Left lung (tissue), 10 donors: ENCODE data around the gene ZNF280B. TPM values are rescaled to one million over a fixed set of nuclear protein-coding genes. Genes with fewer than 3 reads are reported as not detected.

Experiments used
- ATAC-seq: fragments of 200-7000 bp; cut with Tn5 transposase; one replicate; pipeline ENCODE4 v1.9.1; 2020; ENCODE audit warnings: moderate library complexity
- DNase-seq, 4 donors: peaks; one replicate each; pipeline ENCODE4 v3.0.0-alpha.2; 2013 to 2020
- H3K27ac ChIP-seq, 2 donors: fragments of 200-600 bp; sonication (generic) in 1 of 2; one replicate each; pipeline versions ENCODE4 v1.5.0 to v1.8.0; 2020 to 2021
- H3K27me3 ChIP-seq, 2 donors: fragments of 200-600 bp; sonication (generic) in 1 of 2; one replicate each; pipeline versions ENCODE4 v1.5.0 to v1.8.0; 2020 to 2021
- H3K36me3 ChIP-seq, 2 donors: fragments of 200-600 bp; sonication (generic) in 1 of 2; one replicate each; pipeline versions ENCODE4 v1.5.0 to v1.8.0; 2020 to 2021
- H3K4me1 ChIP-seq, 2 donors: fragments of 200-600 bp; one replicate each; pipeline ENCODE4 v1.8.0; 2021
- H3K4me3 ChIP-seq, 2 donors: fragments of 200-600 bp; sonication (generic) in 1 of 2; one replicate each; pipeline versions ENCODE4 v1.5.0 to v1.8.0; 2020 to 2021; ENCODE audit warnings: mild to moderate bottlenecking in 1 of 2
- H3K9me3 ChIP-seq, 2 donors: fragments of 200-600 bp; sonication (generic) in 1 of 2; one replicate each; pipeline versions ENCODE4 v1.5.0 to v1.8.0; 2020 to 2021
- intact Hi-C, 2 donors: fragments of 100-400 bp; cut with DNase I; formaldehyde crosslinking; loops; one replicate each; pipeline versions ENCODE4 v1.11.2 to v1.14.2; 2022
- polyA plus RNA-seq, 6 donors: library from polyadenylated mRNA; unstranded; fragments of 120-200 nt; gene quantifications; one replicate each; pipeline ENCODE4 v1.2.1, GENCODE V29; 2013; ENCODE audit not compliant: insufficient read length in 6 of 6
- total RNA-seq, 2 donors: library from RNA; stranded (reverse); fragmentation: NEBNext Ultra II Directional; extraction: Animal tissue kit (Norgen Biotek cat#: 25700); gene quantifications; one replicate each; pipeline ENCODE4 v1.2.1, GENCODE V29; 2021
- TF ChIP-seq, protein P1 (sequence below), 2 donors: fragments of 200-600 bp; sonication (generic) in 1 of 2; IDR thresholded peaks; one replicate each; pipeline versions ENCODE4 v1.5.0 to v1.8.0; 2021; ENCODE audit warnings: antibody characterized with exemption in 2 of 2
- donor health status: DM: no; HTN: yes; CAD: no.
- donor health status: DM: no; HTN: no; CAD: no.

The ZNF280B gene
- total and polyA plus RNA-seq, 8 donors: 0.65 to 4.4 (median 3.8) TPM

GRCh38 chr22:22546490-22546889 lies 37.9 kb upstream of the ZNF280B start:
- DNase-seq: no peak
- Histone ChIP-seq H3K4me3 (no peak overlapping the region), H3K36me3 (no peaks in the 10 kb centered on the region), H3K4me1 (no peaks in the 10 kb centered on the region), H3K27me3 (peaks cover 0 to 6% of the 10 kb centered on the region in 2 donors), H3K27ac (no peak overlapping the region), H3K9me3 (no peaks in the 10 kb centered on the region)
- TF ChIP-seq, protein P1, sequence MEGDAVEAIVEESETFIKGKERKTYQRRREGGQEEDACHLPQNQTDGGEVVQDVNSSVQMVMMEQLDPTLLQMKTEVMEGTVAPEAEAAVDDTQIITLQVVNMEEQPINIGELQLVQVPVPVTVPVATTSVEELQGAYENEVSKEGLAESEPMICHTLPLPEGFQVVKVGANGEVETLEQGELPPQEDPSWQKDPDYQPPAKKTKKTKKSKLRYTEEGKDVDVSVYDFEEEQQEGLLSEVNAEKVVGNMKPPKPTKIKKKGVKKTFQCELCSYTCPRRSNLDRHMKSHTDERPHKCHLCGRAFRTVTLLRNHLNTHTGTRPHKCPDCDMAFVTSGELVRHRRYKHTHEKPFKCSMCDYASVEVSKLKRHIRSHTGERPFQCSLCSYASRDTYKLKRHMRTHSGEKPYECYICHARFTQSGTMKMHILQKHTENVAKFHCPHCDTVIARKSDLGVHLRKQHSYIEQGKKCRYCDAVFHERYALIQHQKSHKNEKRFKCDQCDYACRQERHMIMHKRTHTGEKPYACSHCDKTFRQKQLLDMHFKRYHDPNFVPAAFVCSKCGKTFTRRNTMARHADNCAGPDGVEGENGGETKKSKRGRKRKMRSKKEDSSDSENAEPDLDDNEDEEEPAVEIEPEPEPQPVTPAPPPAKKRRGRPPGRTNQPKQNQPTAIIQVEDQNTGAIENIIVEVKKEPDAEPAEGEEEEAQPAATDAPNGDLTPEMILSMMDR (IDR thresholded peaks at IDR 0.05): no peak
- no peak for ATAC-seq
- intact Hi-C loops: no loop called here

- H3K27me3 ChIP-seq: peaks cover 0 to 13% of the 10 kb centered on the region in 2 donors
- no peak overlapping the region for H3K4me3 ChIP-seq
- DNase-seq (no peak), ATAC-seq (no peak)
- no peaks in the 10 kb centered on the region for H3K4me1 ChIP-seq
- TF ChIP-seq, protein P1 (IDR thresholded peaks at IDR 0.05): no peak
- no peaks in the 10 kb centered on the region for H3K36me3 ChIP-seq
- no peak overlapping the region for H3K27ac ChIP-seq
- intact Hi-C loops: no loop called here
- H3K9me3 ChIP-seq: no peaks in the 10 kb centered on the region
Measured at GRCh38 chr22:22545084-22545483, 36.5 kb upstream of the ZNF280B start.

DNA sequence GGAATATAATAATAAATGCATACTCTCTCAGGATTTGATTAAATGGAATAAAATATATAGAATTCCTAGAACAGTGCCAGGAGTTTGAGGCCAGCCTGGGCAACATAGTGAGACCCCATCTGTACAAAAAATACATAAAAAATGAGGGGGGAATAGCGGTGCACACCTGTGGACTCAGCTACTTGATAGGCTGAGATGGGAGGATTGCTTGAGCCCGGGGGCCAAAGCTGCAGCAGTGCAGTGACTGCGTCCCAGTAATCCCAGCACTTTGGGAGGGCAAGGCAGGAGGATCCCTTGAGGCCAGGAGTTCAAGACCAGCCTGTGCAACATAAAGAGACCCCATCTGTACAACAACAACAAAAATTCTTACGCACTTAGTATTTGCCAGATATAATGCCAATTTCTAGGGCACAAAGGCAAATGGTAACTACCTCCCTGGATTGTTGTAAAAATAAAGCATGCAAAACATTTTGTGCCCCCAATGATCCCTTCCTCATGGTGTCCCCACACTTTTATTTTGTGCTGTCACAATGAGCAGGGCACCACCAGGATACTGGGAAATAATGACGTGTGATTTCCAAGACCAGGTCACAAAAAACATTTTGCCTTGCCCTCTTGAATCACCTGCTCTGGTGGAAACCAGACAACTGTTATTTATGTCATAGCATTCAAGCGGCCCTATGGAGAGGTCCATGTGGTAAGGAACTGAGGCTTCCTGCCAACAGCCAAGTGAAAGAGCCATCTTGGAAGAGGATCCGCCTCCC lies 29.9 kb upstream of the ZNF280B start:
- ATAC-seq (no peak), DNase-seq (no peak)
- H3K4me1 ChIP-seq: no peaks in the 10 kb centered on the region
- no peak overlapping the region for H3K27ac ChIP-seq
- no peaks in the 10 kb centered on the region for H3K36me3 ChIP-seq
- peaks cover 0 to 7% of the 10 kb centered on the region in 2 donors for H3K27me3 ChIP-seq
- no peak overlapping the region for H3K4me3 ChIP-seq
- intact Hi-C loops: no loop called here
- TF ChIP-seq, protein P1 (IDR thresholded peaks at IDR 0.05): no peak
- H3K9me3 ChIP-seq: no peaks in the 10 kb centered on the region

DNA sequence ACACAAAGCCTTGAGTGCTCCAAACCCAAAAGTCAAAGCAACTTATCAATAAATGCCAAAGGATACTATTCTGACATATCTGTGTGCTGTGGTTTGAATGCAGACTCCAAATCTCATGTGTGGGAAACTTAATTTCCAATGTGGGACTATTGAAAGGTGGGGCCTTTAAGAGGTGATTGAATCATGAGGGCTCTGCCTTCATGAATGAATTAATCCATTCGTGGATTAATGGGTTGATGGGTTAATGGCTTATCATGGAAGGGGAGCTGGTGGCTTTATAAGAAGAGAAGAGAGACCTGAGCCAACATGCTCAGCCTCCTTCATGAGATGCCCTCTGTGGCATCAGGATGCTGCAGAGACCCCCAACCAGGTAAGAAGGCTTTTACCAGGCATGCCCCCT lies 28.4 kb upstream of the ZNF280B start:
- H3K27ac ChIP-seq: no peak overlapping the region
- DNase-seq: no peak
- H3K4me1 ChIP-seq: no peaks in the 10 kb centered on the region
- H3K9me3 ChIP-seq: no peaks in the 10 kb centered on the region
- TF ChIP-seq, protein P1 (IDR thresholded peaks at IDR 0.05): no peak
- H3K4me3 ChIP-seq: no peak overlapping the region
- peaks cover 0 to 7% of the 10 kb centered on the region in 2 donors for H3K27me3 ChIP-seq
- no peaks in the 10 kb centered on the region for H3K36me3 ChIP-seq
- intact Hi-C loops: no loop called here
- ATAC-seq: no peak

GRCh38 chr22:22536515-22536914 lies 28.0 kb upstream of the ZNF280B start:
- H3K4me1 ChIP-seq: no peaks in the 10 kb centered on the region
- no peak overlapping the region for H3K27ac ChIP-seq
- ATAC-seq: no peak
- DNase-seq: no peak
- TF ChIP-seq, protein P1 (IDR thresholded peaks at IDR 0.05): no peak
- H3K27me3 ChIP-seq: peaks cover 0 to 7% of the 10 kb centered on the region in 2 donors
- intact Hi-C loops: no loop called here
- no peaks in the 10 kb centered on the region for H3K9me3 ChIP-seq
- H3K4me3 ChIP-seq: no peak overlapping the region
- no peaks in the 10 kb centered on the region for H3K36me3 ChIP-seq
